Measurements from ENCODE around the gene RBBP6.

Gene RBBP6

DNA sequence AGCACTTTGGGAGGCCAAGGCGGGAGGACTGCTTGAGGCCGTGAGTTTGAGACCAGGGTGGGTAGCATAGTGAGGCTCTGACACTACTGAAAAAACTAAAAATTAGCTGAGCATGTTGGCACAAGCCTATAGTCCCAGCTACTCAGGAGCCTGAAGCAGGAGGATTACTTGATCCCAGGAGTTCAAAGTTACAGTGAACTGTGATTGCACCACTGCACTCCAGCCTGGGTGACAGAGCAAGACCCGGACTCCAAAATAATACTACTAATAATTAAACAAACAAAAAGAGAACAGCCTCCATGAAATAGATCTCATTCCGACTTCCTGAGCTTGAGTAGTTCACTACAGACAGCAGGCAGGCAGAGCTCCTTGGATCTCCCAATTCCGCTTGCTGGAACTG is 2.7 kb upstream of the RBBP6 start:
- Mint-ChIP-seq H3K4me1 (ENCODE audit: low read depth) (peaks cover 6% of the 10 kb centered on the region), H3K27ac (no peak overlapping the region), H3K36me3 (ENCODE audit: low read depth) (peaks cover 26% of the 10 kb centered on the region), H3K27me3 (no peaks in the 10 kb centered on the region), H3K4me3 (no peak overlapping the region), H3K9me3 (no peaks in the 10 kb centered on the region)
- intact Hi-C loops (cut with micrococcal nuclease) = no loop called here

DNA sequence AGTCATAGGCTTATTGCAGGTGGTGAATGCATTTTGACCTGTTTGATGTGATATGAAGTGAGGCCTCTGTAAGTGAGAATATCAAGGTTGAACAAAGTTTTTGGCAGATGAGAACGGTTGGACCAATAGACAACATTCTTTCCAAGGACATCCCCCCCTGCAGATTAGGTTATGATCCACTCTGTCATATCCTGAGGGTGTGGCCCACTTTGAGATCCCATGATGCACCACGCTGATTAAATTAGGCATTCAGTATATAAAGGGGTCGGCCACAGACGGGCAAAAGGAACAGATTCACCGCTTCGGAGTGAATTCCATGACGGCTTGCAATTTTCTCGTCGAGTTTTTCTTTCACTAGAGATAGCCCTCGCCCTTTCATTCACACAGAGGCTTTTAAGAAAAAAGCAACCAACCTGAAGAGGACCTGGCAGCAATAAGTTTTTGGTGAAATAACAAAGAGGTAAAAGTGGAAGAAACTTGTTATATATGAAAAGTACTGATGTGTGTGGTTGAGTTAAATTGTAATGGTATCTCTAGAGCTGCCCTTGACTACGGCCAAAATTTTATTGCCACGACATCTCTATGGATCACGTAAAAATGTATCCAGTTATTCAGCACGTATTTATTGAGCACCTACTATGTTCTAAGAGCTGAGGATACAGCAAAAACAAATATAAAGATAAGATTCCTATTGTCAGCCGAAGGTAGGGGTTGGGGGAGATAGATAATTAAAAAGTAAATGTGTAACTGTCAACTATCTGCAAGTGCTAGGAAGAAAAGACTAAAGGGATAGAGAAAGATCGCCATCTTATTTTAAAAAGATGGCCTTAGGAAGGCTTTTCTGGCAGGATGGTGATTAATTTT is 1.7 kb upstream of the RBBP6 start:
- peaks cover 33% of the 10 kb centered on the region for H3K36me3 Mint-ChIP-seq (ENCODE audit: low read depth)
- H3K4me3 Mint-ChIP-seq = no peak overlapping the region
- no peaks in the 10 kb centered on the region for H3K27me3 Mint-ChIP-seq
- H3K9me3 Mint-ChIP-seq = no peaks in the 10 kb centered on the region
- peaks cover 17% of the 10 kb centered on the region for H3K4me1 Mint-ChIP-seq (ENCODE audit: low read depth)
- no peak overlapping the region for H3K27ac Mint-ChIP-seq
- intact Hi-C loops (cut with micrococcal nuclease) = no loop called here

DNA sequence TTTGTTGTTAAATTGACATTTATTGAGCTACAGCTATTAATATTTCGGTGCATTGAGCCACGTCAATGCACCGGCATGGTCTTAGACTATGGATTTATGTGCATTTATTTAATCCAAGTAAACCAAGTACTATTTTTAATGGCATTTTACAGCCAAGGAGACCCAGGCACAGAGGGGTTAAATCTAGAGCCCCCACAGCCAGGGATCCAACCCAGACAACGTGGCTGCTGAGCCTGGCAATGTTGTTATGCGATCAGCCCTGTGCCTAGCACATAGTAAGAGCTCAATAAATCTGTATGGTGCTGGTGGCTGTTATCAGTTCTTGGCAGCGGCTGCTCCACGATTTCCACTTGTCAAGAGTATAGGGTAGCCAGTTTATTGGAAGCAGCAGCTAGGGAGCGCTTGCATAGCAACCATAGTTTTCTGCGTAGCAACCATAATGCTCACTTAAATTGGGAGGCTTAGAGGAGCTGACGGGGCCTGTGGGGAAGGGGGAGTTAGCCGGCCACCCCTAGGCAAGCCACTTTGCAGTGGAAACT is 541 bp upstream of the RBBP6 start:
- Mint-ChIP-seq H3K4me1 (ENCODE audit: low read depth) (peaks cover 20% of the 10 kb centered on the region), H3K9me3 (no peaks in the 10 kb centered on the region), H3K4me3 (peak overlapping the region; percentile 100), H3K27ac (peak overlapping the region; percentile 100), H3K27me3 (no peaks in the 10 kb centered on the region), H3K36me3 (ENCODE audit: low read depth) (peaks cover 33% of the 10 kb centered on the region)
- intact Hi-C loops (cut with micrococcal nuclease) = no loop called here

DNA sequence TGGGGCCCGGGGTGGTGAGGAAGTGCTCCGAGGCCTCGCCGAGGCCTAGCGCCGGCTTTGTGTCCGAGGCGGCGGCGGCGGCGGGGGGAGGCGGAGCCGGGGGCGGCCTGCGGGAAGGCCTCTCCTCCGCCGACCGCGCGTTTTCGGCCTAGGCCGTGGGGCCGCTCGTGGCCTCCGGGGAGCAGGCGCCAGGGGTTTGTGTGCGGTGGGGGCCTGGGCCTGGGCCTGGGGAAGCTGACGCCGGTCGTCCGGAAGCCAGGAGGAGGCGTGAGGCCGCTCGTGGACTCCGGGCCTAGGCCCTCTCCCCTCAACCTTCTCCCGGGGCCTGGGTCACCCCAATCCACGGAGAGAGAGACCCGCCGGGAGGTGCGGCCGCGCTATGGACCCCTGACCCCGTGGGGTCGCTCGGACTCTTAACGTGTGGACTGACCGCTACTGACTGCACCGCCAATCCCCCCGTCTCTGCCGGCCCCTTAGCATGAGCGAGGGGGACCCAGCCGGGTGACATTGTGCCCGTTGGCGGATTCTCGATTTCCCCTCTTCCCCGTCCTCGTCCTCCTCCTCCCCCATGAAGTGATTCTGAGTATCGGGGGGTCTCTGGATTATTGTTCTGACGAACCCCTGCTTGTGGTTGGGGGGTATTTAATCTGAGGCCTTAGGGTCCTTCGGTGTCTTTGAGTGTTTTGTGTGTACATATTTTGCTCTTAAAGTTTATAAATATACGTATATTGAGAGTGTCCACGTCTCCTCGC is 660 bp downstream of the RBBP6 start:
- peaks cover 39% of the 10 kb centered on the region for H3K36me3 Mint-ChIP-seq (ENCODE audit: low read depth)
- H3K4me1 Mint-ChIP-seq (ENCODE audit: low read depth) = peaks cover 27% of the 10 kb centered on the region
- H3K27ac Mint-ChIP-seq = peak overlapping the region; percentile 100
- intact Hi-C loops (cut with micrococcal nuclease) = loop anchor here (2.0 to 5.0 kb wide), 2 partner anchors 23 to 192 kb away; no protein-coding TSS in a partner anchor
- peak overlapping the region; percentile 100 for H3K4me3 Mint-ChIP-seq
- H3K27me3 Mint-ChIP-seq = no peaks in the 10 kb centered on the region
- H3K9me3 Mint-ChIP-seq = no peaks in the 10 kb centered on the region

DNA sequence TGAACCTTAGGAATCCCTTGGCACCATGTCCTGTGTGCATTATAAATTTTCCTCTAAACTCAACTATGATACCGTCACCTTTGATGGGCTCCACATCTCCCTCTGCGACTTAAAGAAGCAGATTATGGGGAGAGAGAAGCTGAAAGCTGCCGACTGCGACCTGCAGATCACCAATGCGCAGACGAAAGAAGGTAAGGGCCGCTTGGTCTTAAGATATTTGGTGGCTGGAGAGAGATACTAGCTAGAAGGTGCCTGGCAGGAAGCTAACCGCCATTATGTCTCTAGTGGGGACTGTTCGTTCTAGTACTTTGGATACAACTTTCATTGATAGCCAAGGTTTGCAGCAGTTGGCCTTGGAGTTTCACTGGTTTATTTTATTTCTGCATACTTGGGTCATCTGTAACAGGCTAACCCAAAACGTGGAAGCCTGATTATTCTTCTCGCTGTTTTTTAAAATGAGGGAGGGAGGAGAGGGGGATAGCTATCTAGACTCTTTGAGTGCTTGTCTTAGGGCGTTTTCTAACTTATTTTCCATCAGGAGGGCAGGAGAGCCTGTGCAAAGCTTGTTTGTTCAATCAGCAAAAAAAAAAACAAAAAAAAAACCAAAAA is 1.3 kb downstream of the RBBP6 start:
- H3K4me1 Mint-ChIP-seq (ENCODE audit: low read depth) = peaks cover 34% of the 10 kb centered on the region
- intact Hi-C loops (cut with micrococcal nuclease) = loop anchor here (2.0 to 5.0 kb wide), 2 partner anchors 24 to 192 kb away; no protein-coding TSS in a partner anchor
- H3K27ac Mint-ChIP-seq = peak overlapping the region; percentile 100
- no peaks in the 10 kb centered on the region for H3K9me3 Mint-ChIP-seq
- peak overlapping the region; percentile 100 for H3K4me3 Mint-ChIP-seq
- H3K36me3 Mint-ChIP-seq (ENCODE audit: low read depth) = peaks cover 46% of the 10 kb centered on the region
- no peaks in the 10 kb centered on the region for H3K27me3 Mint-ChIP-seq

DNA sequence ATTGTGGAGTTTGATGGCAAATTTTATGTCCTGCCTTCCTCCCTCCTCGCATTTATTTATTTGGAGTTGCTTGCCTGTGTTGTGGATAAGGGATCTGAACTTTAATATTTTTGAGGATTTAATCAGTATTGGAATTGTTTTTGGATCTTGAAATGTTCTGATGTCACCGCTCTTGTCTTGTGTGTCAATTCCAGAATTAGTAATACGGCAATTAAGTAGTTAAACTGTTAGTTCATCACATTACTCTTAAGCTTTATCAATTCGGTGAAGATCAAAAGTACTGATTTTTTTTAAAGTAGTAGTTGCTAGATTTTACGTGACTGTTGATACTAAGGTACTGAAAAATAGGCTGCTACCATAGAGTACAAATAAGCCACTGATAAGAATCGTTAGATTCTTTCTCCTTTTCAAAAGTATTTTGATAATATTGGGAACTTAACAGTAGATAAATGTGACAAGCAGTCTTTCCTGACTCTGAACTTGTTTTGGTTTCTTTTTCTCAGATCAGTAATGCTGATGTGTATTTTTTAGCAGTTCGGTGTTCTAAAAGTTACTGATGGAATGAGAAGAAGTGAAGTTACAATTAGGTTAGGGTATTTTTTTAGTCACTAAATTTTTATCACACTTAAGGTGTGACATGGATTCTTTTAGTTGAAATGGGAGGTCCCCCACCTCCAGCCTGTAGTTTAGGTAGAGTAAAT is 2.0 kb downstream of the RBBP6 start:
- intact Hi-C loops (cut with micrococcal nuclease) = loop anchor here (2.0 to 5.0 kb wide), 2 partner anchors 25 to 191 kb away; no protein-coding TSS in a partner anchor
- Mint-ChIP-seq H3K9me3 (no peaks in the 10 kb centered on the region), H3K27me3 (no peaks in the 10 kb centered on the region), H3K4me3 (peak overlapping the region; percentile 100), H3K27ac (peak overlapping the region; percentile 100), H3K36me3 (ENCODE audit: low read depth) (peaks cover 53% of the 10 kb centered on the region), H3K4me1 (ENCODE audit: low read depth) (peaks cover 34% of the 10 kb centered on the region)

DNA sequence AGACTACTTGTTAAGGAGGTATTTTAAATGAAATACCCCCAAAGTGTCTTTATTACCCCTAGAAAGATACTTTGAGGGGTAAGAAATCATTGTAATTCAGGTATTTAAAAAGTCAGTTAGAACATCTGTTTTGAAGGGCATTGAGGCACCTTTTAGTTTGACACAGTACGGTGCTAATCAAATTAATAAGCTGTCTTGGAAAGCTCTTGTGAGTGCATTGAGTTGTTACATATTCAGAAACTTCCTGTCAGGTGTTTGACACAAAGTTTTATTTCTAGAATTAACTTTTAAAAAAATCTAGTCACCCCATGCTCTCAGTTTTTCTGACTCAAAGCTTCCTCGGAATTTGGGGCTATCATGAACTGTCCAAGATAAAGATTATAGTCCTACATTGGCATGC is 4.6 kb downstream of the RBBP6 start:
- H3K4me1 Mint-ChIP-seq (ENCODE audit: low read depth) = peaks cover 38% of the 10 kb centered on the region
- no peak overlapping the region for H3K27ac Mint-ChIP-seq
- intact Hi-C loops (cut with micrococcal nuclease) = loop anchor here (5.0 kb wide), 1 partner anchor 188 kb away; no protein-coding TSS in a partner anchor
- peaks cover 74% of the 10 kb centered on the region for H3K36me3 Mint-ChIP-seq (ENCODE audit: low read depth)
- H3K27me3 Mint-ChIP-seq = no peaks in the 10 kb centered on the region
- no peaks in the 10 kb centered on the region for H3K9me3 Mint-ChIP-seq
- H3K4me3 Mint-ChIP-seq = no peak overlapping the region

DNA sequence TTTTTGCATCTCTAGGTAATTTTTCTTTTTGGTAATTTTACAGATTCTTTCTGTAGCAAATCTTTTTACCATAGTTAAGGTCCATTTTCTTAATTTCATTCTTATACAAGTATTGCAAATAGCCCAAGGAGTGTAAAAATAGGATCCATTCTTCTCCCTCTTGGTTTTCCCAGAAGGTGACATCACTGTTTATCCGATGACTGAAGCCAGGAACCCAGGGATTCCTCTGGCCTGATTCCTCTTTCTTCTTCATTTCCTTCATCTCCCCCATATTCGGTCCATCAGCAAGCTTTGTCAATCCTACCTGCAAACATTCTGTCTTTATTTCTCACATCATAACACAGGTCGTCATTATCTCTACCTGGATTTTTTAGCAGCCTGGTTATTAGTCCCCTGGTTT is 5.3 kb downstream of the RBBP6 start:
- intact Hi-C loops (cut with micrococcal nuclease) = loop anchor here (5.0 kb wide), 1 partner anchor 188 kb away; no protein-coding TSS in a partner anchor
- H3K27me3 Mint-ChIP-seq = no peaks in the 10 kb centered on the region
- H3K9me3 Mint-ChIP-seq = no peaks in the 10 kb centered on the region
- H3K27ac Mint-ChIP-seq = no peak overlapping the region
- no peak overlapping the region for H3K4me3 Mint-ChIP-seq
- peaks cover 76% of the 10 kb centered on the region for H3K36me3 Mint-ChIP-seq (ENCODE audit: low read depth)
- peaks cover 38% of the 10 kb centered on the region for H3K4me1 Mint-ChIP-seq (ENCODE audit: low read depth)

DNA sequence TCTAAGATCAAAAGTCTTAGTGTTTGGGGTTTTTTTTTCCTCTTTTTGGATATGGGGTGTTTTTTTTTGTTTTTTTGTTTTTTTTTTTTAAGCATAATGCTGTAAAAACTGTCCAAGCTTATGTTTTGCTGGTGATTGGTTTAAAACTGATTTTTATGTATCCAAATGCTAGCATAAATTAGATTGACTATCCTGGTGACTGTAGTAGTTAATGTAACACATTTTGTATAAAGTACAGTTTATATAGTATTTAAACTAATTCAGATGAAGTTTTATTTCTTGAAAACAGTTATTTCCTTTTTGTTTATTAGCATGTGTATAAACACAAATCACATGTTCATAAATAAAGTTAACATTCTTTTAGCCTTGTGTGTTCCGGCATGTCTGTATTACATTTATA is 10.9 kb downstream of the RBBP6 start:
- H3K4me1 Mint-ChIP-seq (ENCODE audit: low read depth) = peaks cover 9% of the 10 kb centered on the region
- H3K4me3 Mint-ChIP-seq = no peak overlapping the region
- peaks cover 73% of the 10 kb centered on the region for H3K36me3 Mint-ChIP-seq (ENCODE audit: low read depth)
- H3K9me3 Mint-ChIP-seq = no peaks in the 10 kb centered on the region
- intact Hi-C loops (cut with micrococcal nuclease) = no loop called here
- H3K27me3 Mint-ChIP-seq = no peaks in the 10 kb centered on the region
- H3K27ac Mint-ChIP-seq = no peak overlapping the region

DNA sequence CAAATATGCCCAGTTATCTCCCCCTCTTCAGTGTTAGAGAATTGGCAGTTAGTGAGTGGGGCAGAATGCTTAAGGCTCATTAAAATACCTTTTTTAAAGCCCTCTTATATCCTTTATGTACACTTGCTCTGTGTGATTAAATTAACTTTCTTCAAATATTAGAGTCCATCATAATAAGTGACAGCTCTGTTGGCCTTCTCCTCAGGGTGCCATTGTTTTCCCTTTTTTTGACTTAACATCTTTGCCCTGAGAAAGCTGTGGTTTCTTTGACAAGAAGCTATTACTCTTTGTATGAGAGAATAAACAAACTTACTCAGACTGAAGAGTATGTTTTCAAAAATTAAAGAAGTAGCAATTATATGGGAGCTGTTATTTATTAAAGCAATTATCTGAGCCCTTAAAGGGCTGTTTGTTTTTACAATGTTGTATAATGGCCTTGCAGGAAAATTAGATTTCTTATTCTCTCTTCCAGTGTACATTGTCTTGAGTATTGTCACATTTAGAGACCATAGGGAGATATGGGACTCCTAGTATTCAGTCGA is 13.4 kb downstream of the RBBP6 start:
- Mint-ChIP-seq H3K36me3 (ENCODE audit: low read depth) (peaks cover 73% of the 10 kb centered on the region), H3K4me1 (ENCODE audit: low read depth) (no peaks in the 10 kb centered on the region), H3K9me3 (no peaks in the 10 kb centered on the region), H3K27me3 (no peaks in the 10 kb centered on the region), H3K27ac (no peak overlapping the region), H3K4me3 (no peak overlapping the region)
- intact Hi-C loops (cut with micrococcal nuclease) = no loop called here

DNA sequence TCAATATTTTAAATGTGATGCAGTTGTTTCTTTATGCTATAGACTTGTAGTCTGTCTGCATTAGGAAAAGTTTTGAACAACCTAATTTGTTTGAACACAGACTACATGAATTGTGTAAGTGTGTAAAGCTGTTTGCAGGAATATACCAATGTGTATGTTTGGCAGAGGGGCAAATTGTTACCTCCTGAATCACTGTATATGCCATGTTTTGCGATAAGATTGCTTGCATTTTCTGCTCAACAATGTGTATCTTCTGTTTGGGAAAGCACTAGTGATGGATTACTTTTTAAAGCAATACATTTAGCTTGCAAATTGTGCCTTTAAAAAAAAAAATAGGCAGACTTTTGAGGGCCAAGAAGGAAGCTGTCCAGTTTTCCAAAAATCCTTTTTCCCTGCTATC is 14.6 kb downstream of the RBBP6 start:
- intact Hi-C loops (cut with micrococcal nuclease) = no loop called here
- no peak overlapping the region for H3K4me3 Mint-ChIP-seq
- no peak overlapping the region for H3K27ac Mint-ChIP-seq
- no peaks in the 10 kb centered on the region for H3K9me3 Mint-ChIP-seq
- H3K27me3 Mint-ChIP-seq = no peaks in the 10 kb centered on the region
- H3K36me3 Mint-ChIP-seq (ENCODE audit: low read depth) = peaks cover 76% of the 10 kb centered on the region
- H3K4me1 Mint-ChIP-seq (ENCODE audit: low read depth) = no peaks in the 10 kb centered on the region

DNA sequence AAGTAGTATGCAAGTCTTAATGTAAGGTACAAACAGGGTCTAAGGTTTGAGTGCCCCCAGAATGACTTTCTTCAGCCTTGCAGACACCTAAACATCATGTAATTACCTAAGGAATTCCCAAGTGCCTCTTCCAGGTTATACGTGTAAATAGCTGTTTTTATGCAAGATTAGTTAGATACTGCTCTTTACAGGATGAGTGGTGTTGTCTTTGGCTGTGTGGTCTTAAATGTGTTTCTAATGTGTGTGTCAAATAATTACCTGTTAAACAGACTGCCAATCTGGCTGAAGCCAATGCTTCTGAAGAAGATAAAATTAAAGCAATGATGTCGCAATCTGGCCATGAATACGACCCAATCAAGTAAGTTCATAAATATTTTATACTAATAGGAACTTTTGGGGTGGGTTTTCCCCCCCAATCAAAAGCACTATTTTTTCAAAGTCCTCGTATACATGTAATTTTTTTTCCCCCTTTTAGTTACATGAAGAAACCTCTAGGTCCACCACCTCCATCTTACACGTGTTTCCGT is 16.0 kb downstream of the RBBP6 start:
- Mint-ChIP-seq H3K36me3 (ENCODE audit: low read depth) (peaks cover 76% of the 10 kb centered on the region), H3K4me3 (no peak overlapping the region), H3K27ac (no peak overlapping the region), H3K9me3 (no peaks in the 10 kb centered on the region), H3K4me1 (ENCODE audit: low read depth) (no peaks in the 10 kb centered on the region), H3K27me3 (no peaks in the 10 kb centered on the region)
- intact Hi-C loops (cut with micrococcal nuclease) = loop anchor here (5.0 kb wide), 1 partner anchor 38 kb away; no protein-coding TSS in a partner anchor

DNA sequence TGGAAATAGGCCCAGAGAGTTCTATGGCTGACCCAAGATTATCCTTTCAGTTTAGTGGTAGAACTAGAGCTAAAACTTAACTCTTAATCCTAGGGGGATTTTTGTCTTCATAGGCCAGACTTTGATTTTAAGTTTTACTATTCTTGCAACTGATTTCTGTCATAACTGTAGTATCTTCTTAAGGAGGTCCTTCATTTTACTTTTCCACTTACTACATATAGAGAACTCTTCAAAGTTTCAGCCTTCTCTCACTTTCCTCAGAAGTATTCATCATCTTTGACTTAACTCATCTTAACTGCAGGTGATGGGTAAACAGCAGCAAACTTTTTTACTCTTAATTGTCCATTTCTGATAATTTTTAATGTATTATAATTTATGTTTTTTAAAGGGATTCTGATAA is 23.4 kb downstream of the RBBP6 start:
- Mint-ChIP-seq H3K4me3 (no peak overlapping the region), H3K36me3 (ENCODE audit: low read depth) (peaks cover 84% of the 10 kb centered on the region), H3K4me1 (ENCODE audit: low read depth) (no peaks in the 10 kb centered on the region), H3K27ac (no peak overlapping the region), H3K9me3 (peaks cover 6% of the 10 kb centered on the region), H3K27me3 (no peaks in the 10 kb centered on the region)
- intact Hi-C loops (cut with micrococcal nuclease) = no loop called here
